Spinal cord (tissue), 10 donors: ENCODE results near the gene SRGAP3. TPM values are rescaled to one million over a fixed set of nuclear protein-coding genes. Genes with fewer than 3 reads are reported as not detected.

ENCODE experiments used
- DNase-seq, 6 donors: peaks; one replicate each; pipeline versions ENCODE4 v3.0.0 to v3.0.0-alpha.2; 2013 to 2015; ENCODE audit warnings: low spot score in 6 of 6, low read depth in 4 of 6
- H3K27ac ChIP-seq: one replicate; pipeline ENCODE4 v1.5.1; 2013; ENCODE audit warnings: low read depth, low read length, control low read depth
- H3K27me3 ChIP-seq: one replicate; pipeline ENCODE4 v1.6.1; 2013; ENCODE audit warnings: low read length; ENCODE audit not compliant: control insufficient read depth, insufficient read depth
- H3K36me3 ChIP-seq: one replicate; pipeline ENCODE4 v1.6.1; 2013; ENCODE audit warnings: low read length; ENCODE audit not compliant: control insufficient read depth, insufficient read depth
- H3K4me1 ChIP-seq: one replicate; pipeline ENCODE4 v1.6.1; 2013; ENCODE audit warnings: low read length; ENCODE audit not compliant: control insufficient read depth, insufficient read depth
- H3K4me3 ChIP-seq: one replicate; pipeline ENCODE4 v1.5.1; 2013; ENCODE audit warnings: low read depth, low read length, control low read depth
- H3K9me3 ChIP-seq: one replicate; pipeline ENCODE4 v1.6.1; 2013; ENCODE audit warnings: low read length; ENCODE audit not compliant: control insufficient read depth, insufficient read depth
- WGBS: methylation state at CpG from one replicate; pipeline ENCODE4 v1.1.5; 2013; ENCODE audit warnings: missing lambda C conversion rate; ENCODE audit not compliant: insufficient coverage; 5-methylcytosine and 5-hydroxymethylcytosine counted together
- polyA plus RNA-seq, 2 donors: library from polyadenylated mRNA; unstranded; fragments of 120-200 nt; gene quantifications; one replicate each; pipeline ENCODE4 v1.2.1, GENCODE V29; 2013; ENCODE audit not compliant: insufficient read length in 2 of 2
- total RNA-seq, 2 donors: library from RNA; depleted of rRNA in 1 of 2; stranded (reverse); fragments of 120-200 nt in 1 of 2; fragments of >200 nt in 1 of 2; gene quantifications; one replicate each; pipeline versions ENCODE4 v1.2.3 to v1.2.4, GENCODE V29; 2013 to 2014
- donor health status: healthy.

SRGAP3 gene
- total and polyA plus RNA-seq, 4 donors, result 46.1 to 71.9 (median 65.6) TPM

DNA sequence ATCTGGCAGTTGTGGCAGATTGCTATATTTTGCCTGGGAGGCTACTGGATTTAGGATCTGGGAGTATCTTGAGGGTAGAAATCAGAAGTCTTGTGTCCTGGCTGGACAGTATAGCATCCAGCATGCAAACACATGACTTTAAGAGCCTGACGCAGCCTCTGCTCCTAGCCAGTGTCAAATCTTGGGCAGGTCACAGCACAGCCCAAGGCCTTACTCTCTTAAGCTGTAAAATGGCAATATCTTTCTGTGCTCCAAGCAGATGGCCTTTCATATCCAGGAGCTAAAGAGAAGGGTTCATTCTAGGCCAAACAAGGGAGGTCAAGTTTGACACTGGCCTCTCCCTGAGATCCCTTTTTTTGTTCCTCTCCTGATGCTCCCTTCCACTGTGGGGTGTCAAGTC lies 266.4 kb downstream of the SRGAP3 start:
- H3K4me1 ChIP-seq, result peaks cover 6% of the 10 kb centered on the region
- no peak overlapping the region for H3K4me3 ChIP-seq
- no peak overlapping the region for H3K27ac ChIP-seq
- no peaks in the 10 kb centered on the region for H3K27me3 ChIP-seq
- H3K36me3 ChIP-seq, result peaks cover 31% of the 10 kb centered on the region
- 90% methylated on average over 1 of the region's 1 CpG for WGBS
- no peaks in the 10 kb centered on the region for H3K9me3 ChIP-seq
- DNase-seq, result no peak

DNA sequence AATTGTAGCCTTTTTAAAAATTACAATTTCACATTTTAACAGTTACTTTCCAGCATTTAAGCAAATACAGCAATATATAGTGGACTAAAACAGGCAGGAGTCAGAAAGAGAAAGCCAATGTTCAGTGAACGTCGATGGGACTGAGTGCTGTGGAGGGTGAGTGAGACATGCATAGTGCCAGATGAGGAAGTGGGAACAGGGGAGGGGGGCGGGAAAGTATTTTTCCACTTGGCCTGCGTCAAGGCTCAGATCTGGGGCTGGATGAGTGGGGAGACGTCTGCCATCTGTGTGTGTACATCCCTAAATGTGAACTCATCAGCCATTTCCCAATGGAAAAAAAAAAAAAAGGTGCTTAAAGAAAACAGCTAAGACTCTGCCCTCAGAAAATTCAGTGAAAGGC lies 266.9 kb downstream of the SRGAP3 start:
- no peak overlapping the region for H3K27ac ChIP-seq
- H3K4me1 ChIP-seq, result peaks cover 1% of the 10 kb centered on the region
- H3K36me3 ChIP-seq, result peaks cover 29% of the 10 kb centered on the region
- H3K9me3 ChIP-seq, result no peaks in the 10 kb centered on the region
- DNase-seq, result peak in 1 of 6 donors; percentile 64
- WGBS, result 65% methylated on average over 2 of the region's 5 CpGs
- no peaks in the 10 kb centered on the region for H3K27me3 ChIP-seq
- no peak overlapping the region for H3K4me3 ChIP-seq

DNA sequence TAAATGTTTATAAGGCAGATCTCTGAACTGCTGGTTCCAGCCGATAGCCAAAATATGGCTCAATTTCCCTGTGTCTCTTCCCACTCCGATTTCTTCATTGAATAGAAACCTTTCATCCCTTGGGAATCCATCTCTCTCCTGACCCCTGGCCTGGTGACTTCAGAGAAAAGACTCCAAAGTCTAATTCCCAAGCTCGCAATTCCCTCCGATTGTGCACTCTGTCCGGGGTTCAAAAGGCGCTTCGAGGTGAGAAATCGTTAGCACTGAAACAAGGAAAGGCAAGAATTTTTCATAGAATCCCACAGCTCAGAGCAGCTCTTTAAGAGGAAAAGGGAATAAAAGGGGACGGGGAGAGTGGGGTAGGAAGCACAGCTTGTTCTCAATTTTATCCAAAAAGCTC lies 267.7 kb downstream of the SRGAP3 start:
- no peaks in the 10 kb centered on the region for H3K4me1 ChIP-seq
- H3K27ac ChIP-seq, result no peak overlapping the region
- DNase-seq, result no peak
- 87% methylated on average over 8 of the region's 9 CpGs for WGBS
- H3K27me3 ChIP-seq, result no peaks in the 10 kb centered on the region
- H3K36me3 ChIP-seq, result peaks cover 21% of the 10 kb centered on the region
- H3K4me3 ChIP-seq, result no peak overlapping the region
- no peaks in the 10 kb centered on the region for H3K9me3 ChIP-seq

DNA sequence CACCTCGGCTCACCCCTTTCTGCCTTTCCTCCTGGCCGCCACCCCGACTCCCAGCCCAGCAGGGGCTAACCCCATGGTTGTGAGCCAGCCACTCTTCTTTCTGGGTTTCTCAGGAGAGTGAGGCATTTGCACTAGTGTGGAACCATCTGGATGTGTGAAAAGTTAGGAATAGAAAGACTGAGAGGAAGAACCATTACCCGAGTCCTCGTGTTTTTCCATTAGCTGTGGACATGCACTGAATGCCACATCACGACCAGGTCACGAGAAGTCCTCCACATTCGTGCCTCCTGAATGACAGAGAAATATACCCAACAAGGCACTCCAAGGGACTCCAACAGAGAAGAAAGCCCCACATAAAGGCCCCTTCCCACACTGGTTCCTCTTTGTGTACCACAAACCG lies 268.1 kb downstream of the SRGAP3 start:
- H3K9me3 ChIP-seq, result no peaks in the 10 kb centered on the region
- no peak overlapping the region for H3K4me3 ChIP-seq
- no peak overlapping the region for H3K27ac ChIP-seq
- 82% methylated on average over 7 of the region's 9 CpGs for WGBS
- no peaks in the 10 kb centered on the region for H3K4me1 ChIP-seq
- no peak for DNase-seq
- peaks cover 20% of the 10 kb centered on the region for H3K36me3 ChIP-seq
- H3K27me3 ChIP-seq, result no peaks in the 10 kb centered on the region

DNA sequence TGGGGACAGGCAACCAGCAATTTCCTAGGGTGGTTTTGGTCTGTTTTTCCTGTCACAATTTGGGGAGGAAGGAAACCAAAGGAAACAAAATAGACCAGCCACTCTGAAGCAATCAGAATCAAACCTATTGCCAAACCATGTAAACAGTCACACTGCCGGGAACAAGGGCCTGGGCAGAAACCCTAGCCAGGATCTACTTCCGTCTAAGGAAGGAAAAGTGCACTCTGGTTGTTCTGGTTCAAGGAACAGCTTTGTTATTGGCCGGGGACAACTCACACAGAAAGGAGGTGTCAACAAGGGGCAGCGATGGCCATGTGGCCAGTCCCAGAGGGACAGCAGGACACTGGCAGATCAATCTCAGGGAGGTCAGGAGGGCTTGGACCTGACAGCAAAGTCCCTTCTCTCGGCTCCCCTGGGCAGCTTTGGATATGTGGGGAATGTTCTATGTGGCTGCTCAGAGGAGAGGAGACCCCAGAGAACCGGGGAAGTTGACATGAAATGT lies 268.6 kb downstream of the SRGAP3 start:
- 72% methylated on average over 5 of the region's 6 CpGs for WGBS
- H3K9me3 ChIP-seq, result no peaks in the 10 kb centered on the region
- H3K27me3 ChIP-seq, result no peaks in the 10 kb centered on the region
- no peak for DNase-seq
- H3K4me1 ChIP-seq, result no peaks in the 10 kb centered on the region
- peaks cover 18% of the 10 kb centered on the region for H3K36me3 ChIP-seq
- no peak overlapping the region for H3K4me3 ChIP-seq
- no peak overlapping the region for H3K27ac ChIP-seq

DNA sequence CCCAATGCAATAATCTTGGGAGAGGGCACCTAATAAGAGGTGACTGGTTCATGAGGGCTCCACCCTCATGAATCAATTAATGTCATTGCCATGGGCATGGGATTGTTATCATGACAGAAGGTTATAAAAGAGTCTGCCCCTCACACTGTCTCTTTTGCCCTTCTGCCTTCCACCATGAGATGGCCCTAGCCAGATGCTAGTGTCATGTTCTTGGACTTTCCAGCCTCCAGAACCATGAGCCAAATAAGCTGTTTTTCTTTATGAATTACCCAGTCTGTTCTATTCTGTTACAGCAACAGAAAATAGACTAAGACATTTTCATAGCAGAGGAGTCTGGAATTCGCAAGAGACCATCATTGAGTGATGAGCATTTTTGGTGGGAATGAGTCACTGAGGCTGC lies 270.2 kb downstream of the SRGAP3 start:
- Histone ChIP-seq H3K27me3 (no peaks in the 10 kb centered on the region), H3K4me3 (no peak overlapping the region), H3K36me3 (peaks cover 7% of the 10 kb centered on the region), H3K27ac (no peak overlapping the region), H3K9me3 (no peaks in the 10 kb centered on the region), H3K4me1 (no peaks in the 10 kb centered on the region)
- no CpG with 5 or more reads among the region's 1 CpG for WGBS
- no peak for DNase-seq

DNA sequence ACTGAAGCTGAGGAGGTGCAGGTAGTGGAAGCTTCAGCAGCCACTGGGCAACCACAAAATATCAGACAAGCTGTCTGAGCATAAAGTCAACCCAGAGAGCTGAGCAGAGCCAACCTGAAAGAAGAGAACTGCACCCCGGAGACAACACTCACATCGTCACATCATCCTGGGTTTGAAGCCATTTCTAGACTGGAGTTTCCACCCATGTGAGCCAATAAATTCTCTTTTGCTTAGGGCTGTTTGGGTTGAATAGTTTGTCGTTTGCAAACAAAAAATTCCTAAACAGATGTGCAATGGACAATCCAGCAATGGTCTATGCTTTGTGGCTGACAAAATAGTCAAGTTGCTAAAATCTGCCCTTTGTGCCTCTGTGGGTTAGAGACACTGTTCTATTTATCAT lies 270.9 kb downstream of the SRGAP3 start:
- WGBS, result 50% methylated on average over 1 of the region's 3 CpGs
- DNase-seq, result no peak
- H3K9me3 ChIP-seq, result no peaks in the 10 kb centered on the region

DNA sequence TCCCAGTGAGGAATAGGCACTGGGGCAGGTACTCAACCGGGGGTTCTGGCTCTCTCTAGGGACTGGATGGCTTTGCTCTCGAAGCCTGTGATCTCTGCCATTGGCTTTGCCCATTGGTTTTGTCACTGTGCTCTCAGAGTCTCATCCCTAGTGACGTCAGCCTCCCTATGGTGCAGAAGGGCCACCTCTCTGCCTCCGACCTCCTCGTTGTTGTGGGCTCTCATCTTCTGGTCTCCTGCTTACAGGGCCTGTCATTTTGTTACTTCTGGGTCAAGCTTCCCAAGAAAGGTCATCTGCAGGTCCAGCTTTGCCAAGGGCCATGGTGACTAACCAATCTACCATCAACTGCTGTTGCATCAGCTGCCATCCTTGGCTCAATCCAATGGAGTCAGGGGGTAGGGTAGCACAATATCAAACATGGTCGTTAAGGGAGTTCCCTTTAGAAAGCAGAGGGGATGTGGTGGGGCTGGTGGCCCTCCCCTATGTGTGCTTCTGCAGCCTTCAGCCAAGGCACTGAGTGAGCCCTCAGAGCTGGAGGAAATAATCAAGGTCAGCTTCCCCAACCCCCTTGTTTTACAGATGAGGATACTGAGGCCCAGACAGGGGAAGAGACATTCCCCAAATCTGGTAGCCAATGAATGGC lies 272.8 kb downstream of the SRGAP3 start:
- Histone ChIP-seq H3K4me1 (no peaks in the 10 kb centered on the region), H3K36me3 (no peaks in the 10 kb centered on the region), H3K27ac (no peak overlapping the region), H3K4me3 (no peak overlapping the region), H3K9me3 (no peaks in the 10 kb centered on the region), H3K27me3 (no peaks in the 10 kb centered on the region)
- WGBS, result 83% methylated on average over 5 of the region's 6 CpGs
- no peak for DNase-seq

More for the DNA sequence above, 270.9 kb downstream of the SRGAP3 start:
- Histone ChIP-seq H3K36me3 (no peaks in the 10 kb centered on the region), H3K27me3 (no peaks in the 10 kb centered on the region), H3K4me3 (no peak overlapping the region), H3K27ac (no peak overlapping the region), H3K4me1 (no peaks in the 10 kb centered on the region)

DNA sequence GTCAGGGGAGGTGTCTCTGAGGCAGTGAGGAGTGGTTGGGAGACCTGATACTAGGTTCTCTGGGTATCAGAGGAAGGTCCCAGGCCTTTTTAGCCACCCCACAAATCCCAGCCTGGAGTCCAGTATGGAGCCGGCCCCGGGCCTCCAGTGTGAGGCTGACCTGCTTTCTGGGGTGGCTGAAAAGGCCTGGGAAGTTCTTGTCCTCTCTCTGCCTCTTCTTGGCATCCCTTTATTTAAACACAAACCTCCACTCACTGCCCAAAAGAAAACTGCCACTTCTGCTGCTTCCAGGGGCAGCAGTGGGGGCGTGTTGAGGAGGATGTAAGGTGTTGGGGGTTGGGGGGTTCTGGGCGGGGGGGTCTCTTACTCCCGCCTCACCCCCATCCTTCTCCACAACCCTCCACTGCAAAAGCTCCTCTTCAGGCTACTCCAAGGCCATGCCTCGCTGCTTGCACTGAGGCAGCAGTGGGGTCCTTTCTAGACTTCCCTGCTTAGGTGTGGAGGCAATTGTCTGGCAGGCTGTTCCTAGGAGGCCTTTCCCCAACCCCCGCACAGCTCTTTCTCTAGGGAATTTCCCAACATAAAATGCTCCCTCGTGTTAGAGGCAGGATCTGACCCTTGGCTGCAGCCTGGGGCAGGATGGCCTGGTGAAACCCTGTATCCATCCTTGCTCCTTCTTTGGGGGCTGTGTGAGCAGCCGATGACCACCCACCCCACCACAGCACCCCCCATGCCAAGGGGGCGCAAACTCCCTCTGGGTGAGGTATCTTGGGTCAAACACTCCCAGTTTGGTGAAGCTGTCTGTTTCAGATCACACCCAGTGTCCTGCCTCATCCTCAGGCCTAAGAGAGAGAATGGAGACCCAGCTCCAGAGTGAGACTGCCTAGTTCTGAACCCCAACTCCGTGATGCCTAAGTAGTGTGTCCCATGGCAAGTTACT lies 274.1 kb downstream of the SRGAP3 start:
- H3K4me3 ChIP-seq, result no peak overlapping the region
- H3K9me3 ChIP-seq, result no peaks in the 10 kb centered on the region
- H3K27me3 ChIP-seq, result no peaks in the 10 kb centered on the region
- 70% methylated on average over 5 of the region's 11 CpGs for WGBS
- DNase-seq, result no peak
- H3K27ac ChIP-seq, result no peak overlapping the region
- no peaks in the 10 kb centered on the region for H3K36me3 ChIP-seq
- no peaks in the 10 kb centered on the region for H3K4me1 ChIP-seq
